GM04504 (cell line): ENCODE data around the gene PRRG2.

Experiments used
- DNase-seq: peaks from one replicate; pipeline ENCODE4 v3.0.0-alpha.2; 2012; ENCODE audit warnings: low read depth

PRRG2 gene

DNA sequence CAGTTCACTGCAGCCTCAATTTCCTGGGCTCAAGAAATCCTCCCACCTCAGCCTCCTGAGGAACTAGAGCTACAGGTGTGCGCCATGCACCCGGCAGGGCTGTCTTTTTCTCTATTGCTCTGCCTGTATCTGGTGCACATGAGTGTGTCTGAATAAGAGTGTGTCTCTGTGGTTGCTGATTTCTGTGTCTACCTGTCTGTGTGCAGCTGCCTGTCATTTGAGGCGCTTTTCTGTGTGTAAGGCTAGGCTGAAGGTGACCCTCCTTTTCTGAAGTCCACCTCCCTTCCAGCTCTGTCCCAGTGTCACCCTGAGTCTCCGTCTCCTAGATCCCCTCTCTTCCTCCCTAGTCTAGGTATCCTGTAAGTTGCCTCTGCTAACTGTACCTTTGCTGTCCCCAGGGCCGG is 8.4 kb downstream of the PRRG2 start:
- no peak for DNase-seq

GRCh38 chr19:49590071-49590970 is 9.2 kb downstream of the PRRG2 start:
- DNase-seq: peak; percentile 86

GRCh38 chr19:49590971-49591730 is 10.0 kb downstream of the PRRG2 start, which contains the start of gene PRR12:
PRR12 (plus strand) TSS chr19:49591182; CDS start chr19:49591655, 473 bp downstream.
- DNase-seq: no peak

DNA sequence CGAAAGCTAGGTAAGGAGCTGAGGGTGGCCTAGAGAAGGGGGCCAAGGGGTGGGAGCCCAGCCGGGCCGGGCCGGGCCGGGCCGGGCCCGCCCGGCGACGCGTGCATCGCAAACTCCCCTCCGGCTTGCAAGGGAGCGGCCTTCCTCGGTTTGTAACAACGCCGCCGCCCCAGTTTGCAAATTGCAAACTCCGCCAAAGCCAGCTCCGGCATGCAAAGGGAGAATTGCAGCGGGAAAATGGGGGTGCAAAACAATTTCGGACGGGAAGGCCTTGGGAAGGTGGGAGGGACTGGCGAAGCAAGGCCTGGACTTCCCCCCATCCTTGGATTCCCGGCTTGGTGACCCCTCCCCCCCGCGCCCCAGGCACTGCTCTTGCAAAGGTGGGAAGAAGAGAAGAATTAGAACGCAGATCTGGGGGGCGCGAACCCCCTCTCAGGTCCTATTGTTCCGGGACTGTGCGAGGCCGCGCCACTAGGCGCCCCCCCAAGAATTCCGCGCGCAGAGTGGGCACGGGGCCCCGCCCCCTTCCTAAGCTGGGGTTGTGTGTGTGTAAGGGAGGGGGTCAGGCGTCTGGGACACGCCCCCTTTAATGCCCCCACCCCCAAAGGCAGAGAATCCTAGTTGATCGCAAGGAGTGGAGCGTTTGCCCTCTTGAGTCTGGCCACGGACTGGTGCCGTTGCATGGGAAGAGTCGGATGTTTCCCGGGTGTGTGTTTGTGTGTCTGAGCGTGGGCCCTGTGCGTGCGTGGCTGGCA is 10.8 kb downstream of the PRRG2 start:
- no peak for DNase-seq

GRCh38 chr19:49592486-49593232 is 11.5 kb downstream of the PRRG2 start:
- DNase-seq: no peak

DNA sequence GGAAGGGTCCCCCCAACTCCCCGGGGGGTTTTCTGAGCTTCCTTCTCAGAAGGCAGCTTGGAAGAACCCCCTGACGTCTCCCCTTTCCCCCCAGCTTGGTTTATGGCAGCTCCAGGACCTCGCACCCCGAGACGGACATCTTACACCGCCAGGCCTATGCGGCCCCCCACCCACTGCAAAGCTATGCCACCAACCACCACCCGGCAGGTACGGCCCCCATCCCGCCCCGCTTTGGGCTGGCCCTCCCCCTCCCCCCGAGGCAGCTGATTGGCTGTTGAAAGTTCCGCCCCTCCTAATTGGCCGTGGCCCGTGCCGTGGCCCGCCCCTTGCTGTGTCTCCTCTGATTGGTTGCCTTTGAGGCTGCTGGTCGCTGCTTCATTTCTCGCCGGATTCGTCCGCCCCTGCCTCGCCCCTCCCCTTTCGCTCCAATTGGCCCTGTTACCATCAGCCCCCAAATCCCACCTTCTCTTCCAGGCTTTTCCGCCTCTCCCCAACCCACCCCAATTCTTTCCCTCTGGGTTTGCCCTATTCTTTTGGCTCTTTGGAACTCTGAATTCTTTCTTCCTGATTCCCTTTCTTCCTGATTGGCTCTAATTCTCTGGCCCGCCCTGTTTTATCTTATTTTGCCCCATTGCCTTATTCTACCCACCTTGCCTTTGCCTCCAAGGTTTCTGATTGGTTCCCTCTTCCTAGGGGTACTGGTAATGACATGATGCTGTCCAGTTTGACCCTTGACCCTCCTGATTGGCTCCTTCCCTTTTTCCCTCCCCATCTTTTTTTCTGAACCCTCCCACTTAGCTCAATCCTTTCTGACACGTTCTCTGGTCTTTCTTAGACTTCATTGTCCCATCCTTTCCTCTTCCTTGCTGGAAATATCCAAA is 12.4 kb downstream of the PRRG2 start:
- DNase-seq: peak; percentile 78

DNA sequence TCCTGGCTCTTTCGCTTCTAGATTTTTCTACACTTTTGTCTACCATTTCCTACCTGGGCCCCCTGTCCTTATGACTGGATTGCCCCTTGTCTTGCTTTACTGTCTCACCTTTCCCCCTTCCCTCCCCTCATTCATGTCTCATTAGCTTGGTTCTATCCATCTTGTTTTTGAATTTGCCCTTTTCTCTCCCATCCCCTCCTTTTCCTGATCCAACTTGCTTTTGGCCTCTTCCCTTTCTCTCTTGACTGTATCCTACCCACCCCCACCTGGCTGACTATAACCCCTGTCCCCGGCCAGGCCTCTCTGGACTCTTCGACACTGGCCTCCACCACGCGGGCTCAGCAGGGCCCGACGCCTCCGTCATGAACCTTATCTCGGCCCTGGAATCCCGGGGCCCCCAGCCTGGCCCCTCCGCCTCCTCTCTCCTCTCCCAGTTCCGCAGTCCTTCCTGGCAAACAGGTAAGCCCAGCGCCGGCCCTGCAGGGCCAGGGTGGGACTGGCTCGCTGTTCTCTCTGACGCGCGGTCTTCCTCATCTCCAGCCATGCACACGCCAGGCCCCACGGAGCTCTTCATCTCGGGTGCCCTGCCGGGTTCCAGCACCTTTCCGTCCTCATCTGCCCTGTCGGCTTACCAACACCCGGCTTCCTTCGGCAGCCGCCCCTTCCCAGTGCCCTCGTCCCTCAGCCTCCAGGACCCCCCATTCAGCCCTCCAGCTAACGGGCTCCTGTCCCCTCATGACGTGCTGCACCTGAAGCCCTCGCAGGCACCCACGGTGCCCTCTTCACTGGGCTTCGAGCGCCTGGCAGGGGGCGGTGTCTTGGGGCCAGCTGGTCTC is 13.3 kb downstream of the PRRG2 start:
- DNase-seq: no peak

GRCh38 chr19:49594993-49595818 is 14.1 kb downstream of the PRRG2 start:
- no peak for DNase-seq

GRCh38 chr19:49595819-49596404 is 14.8 kb downstream of the PRRG2 start:
- no peak for DNase-seq

GRCh38 chr19:49596407-49596806 is 15.3 kb downstream of the PRRG2 start:
- no peak for DNase-seq

DNA sequence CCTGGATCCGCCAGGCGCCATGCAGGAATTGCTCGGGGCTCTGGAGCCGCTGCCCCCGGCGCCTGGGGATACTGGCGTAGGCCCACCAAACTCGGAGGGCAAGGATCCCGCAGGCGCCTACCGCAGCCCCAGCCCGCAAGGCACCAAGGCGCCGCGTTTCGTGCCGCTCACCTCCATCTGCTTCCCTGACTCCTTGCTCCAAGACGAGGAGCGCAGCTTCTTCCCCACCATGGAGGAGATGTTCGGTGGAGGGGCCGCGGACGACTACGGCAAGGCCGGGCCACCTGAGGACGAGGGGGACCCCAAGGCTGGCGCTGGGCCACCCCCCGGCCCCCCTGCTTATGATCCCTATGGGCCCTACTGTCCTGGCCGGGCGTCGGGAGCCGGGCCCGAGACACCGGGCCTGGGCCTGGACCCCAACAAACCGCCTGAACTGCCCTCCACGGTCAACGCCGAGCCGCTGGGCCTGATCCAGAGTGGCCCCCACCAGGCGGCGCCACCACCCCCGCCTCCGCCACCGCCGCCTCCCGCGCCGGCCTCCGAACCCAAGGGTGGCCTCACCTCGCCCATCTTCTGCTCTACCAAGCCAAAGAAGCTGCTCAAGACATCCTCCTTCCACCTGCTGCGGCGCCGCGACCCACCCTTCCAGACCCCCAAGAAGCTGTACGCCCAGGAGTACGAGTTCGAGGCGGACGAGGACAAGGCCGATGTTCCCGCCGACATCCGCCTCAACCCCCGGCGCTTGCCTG is 16.0 kb downstream of the PRRG2 start:
- DNase-seq: no peak

DNA sequence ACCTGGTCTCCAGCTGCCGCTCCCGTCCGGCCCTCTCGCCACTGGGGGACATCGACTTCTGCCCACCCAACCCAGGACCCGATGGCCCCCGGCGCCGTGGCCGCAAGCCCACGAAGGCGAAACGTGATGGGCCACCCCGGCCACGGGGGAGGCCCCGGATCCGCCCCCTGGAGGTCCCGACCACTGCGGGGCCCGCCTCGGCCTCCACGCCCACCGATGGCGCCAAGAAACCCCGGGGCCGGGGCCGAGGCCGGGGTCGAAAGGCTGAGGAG is 16.5 kb downstream of the PRRG2 start:
- DNase-seq: no peak

GRCh38 chr19:49599378-49600295 is 18.5 kb downstream of the PRRG2 start:
- DNase-seq: no peak

GRCh38 chr19:49601482-49602038 is 20.4 kb downstream of the PRRG2 start:
- no peak for DNase-seq

- no peak for DNase-seq
Measured at GRCh38 chr19:49602806-49603205, 21.7 kb downstream of the PRRG2 start.

GRCh38 chr19:49605605-49606004 is 24.5 kb downstream of the PRRG2 start:
- DNase-seq: no peak
